HCT116 (cell line): ENCODE results near the gene PMEPA1. TPM values are rescaled to one million over a fixed set of nuclear protein-coding genes. Genes with fewer than 3 reads are reported as not detected.

ENCODE experiments used
- ATAC-seq: fragments of 200-7000 bp; cut with Tn5 transposase; 2 replicates; pipeline ENCODE4 v1.9.1; 2020; ENCODE audit warnings: mild to moderate bottlenecking, moderate library complexity
- BruUV-seq: library from RNA; stranded (reverse); fragments of 400-500 nt; replicated peaks from 2 replicates; lab custom pipeline; 2021; lab: Mats Ljungman, UMichigan
- CTCF ChIA-PET: fragments of 300-600 bp; sonication (Branson Sonifier 250); formaldehyde crosslinking; loops from one replicate; lab custom pipeline; 2021; ENCODE audit warnings: antibody characterized with exemption; lab: Charles Lee
- POLR2A ChIA-PET: fragments of 300-600, 350-600 bp; sonication (Branson Sonifier 250); formaldehyde crosslinking; loops from one replicate; lab custom pipeline; 2021; ENCODE audit warnings: antibody characterized with exemption; lab: Charles Lee
- RAD21 ChIA-PET, 2 experiments: fragments of 300-600 bp; sonication (Branson Sonifier 250); formaldehyde crosslinking; loops; one replicate each; lab custom pipeline; 2023; ENCODE audit warnings: low total read pairs in 2 of 2; ENCODE audit not compliant: uncharacterized antibody in 2 of 2, unreplicated experiment in 2 of 2, low non-redundant PET in 1 of 2; lab: Charles Lee
- DNase-seq: peaks from one replicate; pipeline ENCODE4 v3.0.0-alpha.2; 2010; ENCODE audit warnings: low read depth, low spot score
- H2AFZ ChIP-seq: fragments of 200-600 bp; shearing (Covaris generic), sonication (generic); 2 replicates; pipeline ENCODE4 v1.6.1; 2017; ENCODE audit warnings: low read depth, mixed run types, mixed read lengths, antibody characterized with exemption, low read length; ENCODE audit not compliant: poor library complexity, severe bottlenecking
- H3K27ac ChIP-seq: 2 replicates; pipeline ENCODE4 v1.5.1; 2012; ENCODE audit warnings: low read depth, low read length
- H3K27me3 ChIP-seq: fragments of 200-600 bp; sonication (generic); 2 replicates; pipeline ENCODE4 v1.6.1; 2016; ENCODE audit warnings: mixed run types, low read length, mixed read lengths; ENCODE audit not compliant: insufficient read depth
- H3K36me3 ChIP-seq, 2 experiments: fragments of 200-500 bp in 1 of 2; fragments of 200-600 bp in 1 of 2; sonication (Bioruptor generic) in 1 of 2; sonication (generic) in 1 of 2; 2 replicates each; pipeline versions ENCODE4 v1.5.1 to v1.6.1; 2014 to 2016; ENCODE audit warnings: low read length in 2 of 2, inconsistent platforms in 1 of 2, mixed read lengths in 1 of 2, mixed run types in 1 of 2; ENCODE audit not compliant: insufficient read depth in 2 of 2, control insufficient read depth in 1 of 2
- H3K4me1 ChIP-seq, 2 experiments: fragments of 200-600 bp in 1 of 2; sonication (generic) in 1 of 2; 2 replicates each; pipeline versions ENCODE4 v1.5.1 to v1.6.1; 2012 to 2017; ENCODE audit warnings: low read length in 2 of 2, inconsistent platforms in 1 of 2, mild to moderate bottlenecking in 1 of 2, mixed read lengths in 1 of 2, mixed run types in 1 of 2, moderate library complexity in 1 of 2; ENCODE audit not compliant: insufficient read depth in 2 of 2, control insufficient read depth in 1 of 2
- H3K4me2 ChIP-seq: fragments of 200-600 bp; sonication (generic); 2 replicates; pipeline ENCODE4 v1.6.1; 2017; ENCODE audit warnings: mixed run types, low read length, mixed read lengths
- H3K4me3 ChIP-seq, 2 experiments: fragments of 200-600 bp in 1 of 2; sonication (generic) in 1 of 2; replicated peaks in 1 of 2; 2 replicates each; pipeline ENCODE4 v1.5.1; 2011 to 2016; ENCODE audit warnings: low read length in 2 of 2, control low read depth in 1 of 2, low read depth in 1 of 2, mild to moderate bottlenecking in 1 of 2, mixed read lengths in 1 of 2, mixed run types in 1 of 2
- H3K79me2 ChIP-seq: fragments of 200-600 bp; sonication (generic); 2 replicates; pipeline ENCODE4 v1.6.1; 2017; ENCODE audit warnings: mild to moderate bottlenecking, mixed run types, low read length, moderate library complexity, mixed read lengths; ENCODE audit not compliant: insufficient read depth
- H3K9ac ChIP-seq: fragments of 200-600 bp; sonication (generic); 2 replicates; pipeline ENCODE4 v1.6.1; 2016; ENCODE audit warnings: low read length, mixed read lengths
- H3K9me2 ChIP-seq: fragments of 200-600 bp; sonication (generic), shearing (Covaris generic); 2 replicates; pipeline ENCODE4 v1.6.1; 2017; ENCODE audit warnings: mixed run types, mild to moderate bottlenecking, moderate library complexity; ENCODE audit not compliant: insufficient read depth
- H3K9me3 ChIP-seq, 2 experiments: fragments of 200-500 bp in 1 of 2; fragments of 200-600 bp in 1 of 2; sonication (Bioruptor generic) in 1 of 2; sonication (generic) in 1 of 2; 2 replicates each; pipeline ENCODE4 v1.6.1; 2014 to 2017; ENCODE audit warnings: low read length in 2 of 2, mixed read lengths in 2 of 2, inconsistent platforms in 1 of 2, low read depth in 1 of 2, mild to moderate bottlenecking in 1 of 2, mixed run types in 1 of 2, moderate library complexity in 1 of 2; ENCODE audit not compliant: control insufficient read depth in 1 of 2, insufficient read depth in 1 of 2
- H4K20me1 ChIP-seq: fragments of 200-600 bp; sonication (generic), shearing (Covaris generic); 2 replicates; pipeline ENCODE4 v1.6.1; 2017; ENCODE audit warnings: mixed run types, mild to moderate bottlenecking, moderate library complexity; ENCODE audit not compliant: insufficient read depth
- ATF3 ChIP-seq: IDR thresholded peaks from 2 replicates; pipeline ENCODE4 v1.6.1; 2012
- CBX3 ChIP-seq: IDR thresholded peaks from 2 replicates; pipeline ENCODE4 v1.6.1; 2012; ENCODE audit warnings: low read depth
- CEBPB ChIP-seq: IDR thresholded peaks from 2 replicates; pipeline ENCODE4 v1.6.1; 2012; ENCODE audit warnings: low read depth
- EZH2 ChIP-seq: fragments of 200-600 bp; sonication (generic); IDR thresholded peaks from 2 replicates; pipeline ENCODE4 v1.6.1; 2017; ENCODE audit warnings: antibody characterized with exemption, mixed run types
- FOSL1 ChIP-seq: IDR thresholded peaks from 2 replicates; pipeline ENCODE4 v1.6.1; 2012; ENCODE audit warnings: low read depth
- POLR2A ChIP-seq: IDR thresholded peaks from 2 replicates; pipeline ENCODE4 v1.7.0; 2011; ENCODE audit warnings: borderline replicate concordance; ENCODE audit not compliant: insufficient read depth, insufficient read length; ENCODE audit errors: extremely low read depth
- RAD21 ChIP-seq: IDR thresholded peaks from 2 replicates; pipeline ENCODE4 v1.6.1; 2012; ENCODE audit warnings: low read depth, mild to moderate bottlenecking
- SRF ChIP-seq: IDR thresholded peaks from 2 replicates; pipeline ENCODE4 v1.6.1; 2012; ENCODE audit warnings: low read depth
- ZBTB33 ChIP-seq: IDR thresholded peaks from 2 replicates; pipeline ENCODE4 v1.6.1; 2011; ENCODE audit warnings: mild to moderate bottlenecking, low read length, moderate library complexity; ENCODE audit not compliant: insufficient replicate concordance; ENCODE audit errors: extremely low read depth
- ZFX ChIP-seq: fragments of 450-650 bp; IDR thresholded peaks from 2 replicates; pipeline ENCODE4 v1.6.1; 2017
- intact Hi-C: fragments of 100-400 bp; cut with micrococcal nuclease; formaldehyde crosslinking; loops from 2 replicates; pipeline ENCODE4 v1.10.0; 2022
- total RNA-seq: library from RNA; stranded (reverse); gene quantifications from one replicate; pipeline ENCODE4 v1.2.1, GENCODE V29; 2021; ENCODE audit not compliant: unreplicated experiment
- TF ChIP-seq, protein P1 (sequence below): IDR thresholded peaks from 2 replicates; pipeline ENCODE4 v1.6.1; 2012; ENCODE audit warnings: low read depth

Gene PMEPA1
- total RNA-seq, 1 experiment from 2014 or later: 0.64 TPM

DNA sequence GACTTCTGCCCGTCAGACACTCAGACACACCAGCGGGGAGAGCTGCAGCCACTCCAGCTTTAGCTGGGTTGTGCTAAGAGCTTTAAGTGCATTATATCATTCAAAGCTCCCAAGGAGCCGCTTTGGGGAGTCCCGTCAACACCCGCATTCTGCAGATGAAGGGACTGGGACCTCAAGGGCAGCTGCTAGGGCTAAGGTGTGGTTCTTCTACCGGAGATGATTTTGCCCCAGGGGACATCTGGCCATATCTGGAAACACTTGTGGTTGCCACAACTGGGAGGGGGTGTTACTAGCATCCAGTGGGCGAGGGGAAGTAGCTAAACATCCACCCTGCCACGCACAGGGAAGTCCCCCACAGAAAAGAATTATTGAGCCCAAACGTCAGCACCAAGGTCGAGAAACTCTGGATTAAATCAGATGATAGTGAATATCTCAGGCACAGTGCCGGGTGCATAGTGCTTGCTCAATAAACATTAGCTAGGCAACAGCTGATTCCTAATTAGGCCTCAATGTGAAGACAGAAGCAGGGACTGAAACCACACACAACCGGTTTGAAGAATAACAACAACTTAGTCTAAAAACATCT, 29.6 kb downstream of the PMEPA1 start:
- CTCF ChIA-PET: no interaction called here

More for the DNA sequence above, 29.6 kb downstream of the PMEPA1 start:
- intact Hi-C loops: no loop called here
- H3K79me2 ChIP-seq: no peaks in the 10 kb centered on the region
- POLR2A ChIA-PET: no interaction called here
- no peaks in the 10 kb centered on the region for H4K20me1 ChIP-seq
- no TSS peak for BruUV-seq
- RAD21 ChIA-PET: no interaction called here
- H3K27ac ChIP-seq: no peak overlapping the region
- TF ChIP-seq ZFX: no peak
- no peak for TF ChIP-seq RAD21
- no peak for TF ChIP-seq ZBTB33
- no peak for TF ChIP-seq CBX3
- no peak for TF ChIP-seq EZH2
- TF ChIP-seq SRF: no peak
- TF ChIP-seq ATF3: no peak
- TF ChIP-seq CEBPB: no peak
- no peak for TF ChIP-seq FOSL1
- TF ChIP-seq, protein P1, sequence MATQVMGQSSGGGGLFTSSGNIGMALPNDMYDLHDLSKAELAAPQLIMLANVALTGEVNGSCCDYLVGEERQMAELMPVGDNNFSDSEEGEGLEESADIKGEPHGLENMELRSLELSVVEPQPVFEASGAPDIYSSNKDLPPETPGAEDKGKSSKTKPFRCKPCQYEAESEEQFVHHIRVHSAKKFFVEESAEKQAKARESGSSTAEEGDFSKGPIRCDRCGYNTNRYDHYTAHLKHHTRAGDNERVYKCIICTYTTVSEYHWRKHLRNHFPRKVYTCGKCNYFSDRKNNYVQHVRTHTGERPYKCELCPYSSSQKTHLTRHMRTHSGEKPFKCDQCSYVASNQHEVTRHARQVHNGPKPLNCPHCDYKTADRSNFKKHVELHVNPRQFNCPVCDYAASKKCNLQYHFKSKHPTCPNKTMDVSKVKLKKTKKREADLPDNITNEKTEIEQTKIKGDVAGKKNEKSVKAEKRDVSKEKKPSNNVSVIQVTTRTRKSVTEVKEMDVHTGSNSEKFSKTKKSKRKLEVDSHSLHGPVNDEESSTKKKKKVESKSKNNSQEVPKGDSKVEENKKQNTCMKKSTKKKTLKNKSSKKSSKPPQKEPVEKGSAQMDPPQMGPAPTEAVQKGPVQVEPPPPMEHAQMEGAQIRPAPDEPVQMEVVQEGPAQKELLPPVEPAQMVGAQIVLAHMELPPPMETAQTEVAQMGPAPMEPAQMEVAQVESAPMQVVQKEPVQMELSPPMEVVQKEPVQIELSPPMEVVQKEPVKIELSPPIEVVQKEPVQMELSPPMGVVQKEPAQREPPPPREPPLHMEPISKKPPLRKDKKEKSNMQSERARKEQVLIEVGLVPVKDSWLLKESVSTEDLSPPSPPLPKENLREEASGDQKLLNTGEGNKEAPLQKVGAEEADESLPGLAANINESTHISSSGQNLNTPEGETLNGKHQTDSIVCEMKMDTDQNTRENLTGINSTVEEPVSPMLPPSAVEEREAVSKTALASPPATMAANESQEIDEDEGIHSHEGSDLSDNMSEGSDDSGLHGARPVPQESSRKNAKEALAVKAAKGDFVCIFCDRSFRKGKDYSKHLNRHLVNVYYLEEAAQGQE: no peak
- no peak for TF ChIP-seq POLR2A
- TF ChIP-seq, all 23 proteins: peak for 0
- no peaks in the 10 kb centered on the region for H3K9me2 ChIP-seq
- no peaks in the 10 kb centered on the region for H3K36me3 ChIP-seq
- H3K9ac ChIP-seq: no peak overlapping the region
- no peaks in the 10 kb centered on the region for H3K4me1 ChIP-seq
- H2AFZ ChIP-seq: no peak overlapping the region
- H3K9me3 ChIP-seq: no peaks in the 10 kb centered on the region
- no peak for DNase-seq
- peaks cover 93% of the 10 kb centered on the region for H3K27me3 ChIP-seq
- no peak overlapping the region for H3K4me3 ChIP-seq
- no peak overlapping the region for H3K4me2 ChIP-seq
- no peak for ATAC-seq
